Measurements from ENCODE around the gene PIP4K2C.

The PIP4K2C gene

GRCh38 chr12:57621497-57622292 lies 30.7 kb downstream of the PIP4K2C start:
- DNase-seq (ENCODE audit: low spot score) = peak; percentile 53

GRCh38 chr12:57622293-57623245 lies 31.6 kb downstream of the PIP4K2C start:
- no peak for DNase-seq (ENCODE audit: low spot score)

GRCh38 chr12:57623385-57623784 lies 32.4 kb downstream of the PIP4K2C start:
- DNase-seq (ENCODE audit: low spot score) = no peak

- no peak for DNase-seq (ENCODE audit: low spot score)
These were observed 32.9 kb downstream of the PIP4K2C start for GRCh38 chr12:57623811-57624390.

- DNase-seq (ENCODE audit: low spot score) = no peak
These were observed 33.6 kb downstream of the PIP4K2C start for GRCh38 chr12:57624441-57625220.

- no peak for DNase-seq (ENCODE audit: low spot score)
These were observed 34.5 kb downstream of the PIP4K2C start for GRCh38 chr12:57625261-57626032.

GRCh38 chr12:57626111-57626920 lies 35.3 kb downstream of the PIP4K2C start:
- DNase-seq (ENCODE audit: low spot score) = no peak

GRCh38 chr12:57626921-57627445 lies 36.0 kb downstream of the PIP4K2C start:
- DNase-seq (ENCODE audit: low spot score) = no peak

- DNase-seq (ENCODE audit: low spot score) = no peak
These were observed 36.7 kb downstream of the PIP4K2C start for GRCh38 chr12:57627501-57628279.

GRCh38 chr12:57628280-57629191 lies 37.5 kb downstream of the PIP4K2C start:
- no peak for DNase-seq (ENCODE audit: low spot score)

- no peak for DNase-seq (ENCODE audit: low spot score)
These were observed 39.0 kb downstream of the PIP4K2C start for GRCh38 chr12:57629897-57630471.

- no peak for DNase-seq (ENCODE audit: low spot score)
These were observed 40.0 kb downstream of the PIP4K2C start for GRCh38 chr12:57630891-57631433.

GRCh38 chr12:57631566-57632072 lies 40.6 kb downstream of the PIP4K2C start:
- DNase-seq (ENCODE audit: low spot score) = no peak

GRCh38 chr12:57632073-57632957 lies 41.3 kb downstream of the PIP4K2C start:
- DNase-seq (ENCODE audit: low spot score) = no peak

GRCh38 chr12:57632958-57633840 lies 42.2 kb downstream of the PIP4K2C start, which contains the start of gene B4GALNT1:
TSS of gene B4GALNT1 (minus strand) at chr12:57633201. CDS start at chr12:57632132, 1,069 bp downstream.
- peak; percentile 52 for DNase-seq (ENCODE audit: low spot score)

Data from CD4-positive, alpha-beta T cell treated with Interleukin-15 for 4 hours (primary cell).